Fibroblast of skin of back (primary cell): Measurements from ENCODE around the gene SSH2.

Experiments
- DNase-seq: peaks from one replicate; pipeline ENCODE4 v3.0.0-alpha.2; 2013

Gene SSH2

GRCh38 chr17:29776026-29776425, 154.0 kb downstream of the SSH2 start:
- no peak for DNase-seq

GRCh38 chr17:29772981-29773380, 157.0 kb downstream of the SSH2 start:
- DNase-seq, result no peak

GRCh38 chr17:29771546-29771945, 158.5 kb downstream of the SSH2 start:
- no peak for DNase-seq

- DNase-seq, result no peak
Observed at GRCh38 chr17:29769225-29769624, 160.8 kb downstream of the SSH2 start.

- DNase-seq, result no peak
Observed at GRCh38 chr17:29766796-29767327, 163.2 kb downstream of the SSH2 start.

GRCh38 chr17:29764748-29765147, 165.3 kb downstream of the SSH2 start:
- DNase-seq, result no peak

GRCh38 chr17:29764217-29764616, 165.8 kb downstream of the SSH2 start:
- no peak for DNase-seq

- no peak for DNase-seq
Observed at GRCh38 chr17:29763273-29763672, 166.8 kb downstream of the SSH2 start.

GRCh38 chr17:29761040-29761761, 168.8 kb downstream of the SSH2 start:
- peak; percentile 85 for DNase-seq

- peak; percentile 40 for DNase-seq
Observed at GRCh38 chr17:29760279-29761039, 169.6 kb downstream of the SSH2 start.

GRCh38 chr17:29758255-29758654, 171.8 kb downstream of the SSH2 start:
- DNase-seq, result no peak

GRCh38 chr17:29757788-29758187, 172.2 kb downstream of the SSH2 start:
- no peak for DNase-seq

- DNase-seq, result no peak
Observed at GRCh38 chr17:29753845-29754439, 176.1 kb downstream of the SSH2 start.

- DNase-seq, result no peak
Observed at GRCh38 chr17:29749045-29749825, 180.8 kb downstream of the SSH2 start.

GRCh38 chr17:29748400-29748799, 181.6 kb downstream of the SSH2 start:
- no peak for DNase-seq

- DNase-seq, result no peak
Observed at GRCh38 chr17:29747660-29748059, 182.4 kb downstream of the SSH2 start.

- no peak for DNase-seq
Observed at GRCh38 chr17:29746669-29747068, 183.4 kb downstream of the SSH2 start.

GRCh38 chr17:29744121-29744520, 185.9 kb downstream of the SSH2 start:
- DNase-seq, result no peak

- DNase-seq, result no peak
Observed at GRCh38 chr17:29742210-29742513, 187.9 kb downstream of the SSH2 start.

- no peak for DNase-seq
Observed at GRCh38 chr17:29740017-29740416, 190.0 kb downstream of the SSH2 start.

- peak; percentile 20 for DNase-seq
Observed at GRCh38 chr17:29734640-29735039, 195.4 kb downstream of the SSH2 start.

- DNase-seq, result no peak
Observed at GRCh38 chr17:29733166-29733565, 196.9 kb downstream of the SSH2 start.

- DNase-seq, result no peak
Observed at GRCh38 chr17:29732613-29733012, 197.4 kb downstream of the SSH2 start.
